Uterus (tissue), 4 donors: ENCODE data around the gene PPP3CB. TPM values are rescaled to one million over a fixed set of nuclear protein-coding genes. Genes with fewer than 3 reads are reported as not detected.

ENCODE experiments used
- DNase-seq, 2 donors: peaks; one replicate each; pipeline ENCODE4 v3.0.0-alpha.2; 2019 to 2020
- H3K27ac ChIP-seq, 2 donors: fragments of 200-600 bp; sonication (generic); 1 replicate in 1 of 2; 2 replicates in 1 of 2; pipeline ENCODE4 v1.5.1; 2016 to 2018
- H3K27me3 ChIP-seq, 2 donors: fragments of 200-600 bp; sonication (generic); one replicate each; pipeline ENCODE4 v1.5.1; 2018 to 2019; ENCODE audit warnings: control low read depth in 1 of 2
- H3K36me3 ChIP-seq, 2 donors: fragments of 200-600 bp; sonication (generic); one replicate each; pipeline ENCODE4 v1.5.1; 2019; ENCODE audit warnings: control low read depth in 1 of 2
- H3K4me1 ChIP-seq, 2 donors: fragments of 200-600 bp; sonication (generic); one replicate each; pipeline ENCODE4 v1.5.1; 2018 to 2019; ENCODE audit warnings: control low read depth in 1 of 2
- H3K4me3 ChIP-seq, 2 donors: fragments of 200-600 bp; sonication (generic); 1 replicate in 1 of 2; 2 replicates in 1 of 2; pipeline ENCODE4 v1.5.1; 2018 to 2019; ENCODE audit warnings: mild to moderate bottlenecking in 1 of 2
- H3K9me3 ChIP-seq, 2 donors: fragments of 200-600 bp; sonication (generic); one replicate each; pipeline ENCODE4 v1.5.1; 2019; ENCODE audit warnings: control low read depth in 1 of 2
- CTCF ChIP-seq, 4 experiments: fragments of 200-600 bp in 2 of 4; fragments of 450-650 bp in 2 of 4; sonication (generic) in 2 of 4; IDR thresholded peaks; one replicate each; pipeline ENCODE4 v1.5.1; 2016 to 2019; ENCODE audit warnings: antibody characterized with exemption in 4 of 4, mild to moderate bottlenecking in 2 of 4, moderate library complexity in 1 of 4
- POLR2A ChIP-seq, 2 donors: fragments of 450-650 bp; IDR thresholded peaks; one replicate each; pipeline ENCODE4 v1.6.1; 2016; ENCODE audit warnings: antibody characterized with exemption in 2 of 2, mild to moderate bottlenecking in 1 of 2, moderate library complexity in 1 of 2
- intact Hi-C: fragments of 100-400 bp; cut with DNase I; formaldehyde crosslinking; loops from one replicate; pipeline ENCODE4 v1.15.1; 2023; ENCODE audit warnings: low total_unique reads
- total RNA-seq, 4 donors: library from RNA; depleted of rRNA in 3 of 4; stranded (reverse); fragments of >200 nt in 3 of 4; gene quantifications; one replicate each; pipeline versions ENCODE4 v1.1.0 to v1.2.4, GENCODE V29; 2014 to 2023
- donor health status: DM: yes; HTN: yes; CAD: no.

PPP3CB gene
- total RNA-seq, 4 donors from 2014 or later, result 40.0 to 80.5 (median 70.1) TPM

- no peaks in the 10 kb centered on the region for H3K4me1 ChIP-seq
- DNase-seq, result no peak
- no peak overlapping the region for H3K27ac ChIP-seq
- H3K36me3 ChIP-seq, result no peaks in the 10 kb centered on the region
- no peak for TF ChIP-seq POLR2A (IDR thresholded peaks at IDR 0.05)
- no peak for TF ChIP-seq CTCF (IDR thresholded peaks at IDR 0.05)
- H3K27me3 ChIP-seq, result no peaks in the 10 kb centered on the region
- H3K4me3 ChIP-seq, result no peak overlapping the region
- no peaks in the 10 kb centered on the region for H3K9me3 ChIP-seq
- intact Hi-C loops, result no loop called here
Measured at GRCh38 chr10:73509695-73510094, 13.9 kb upstream of the PPP3CB start.

- intact Hi-C loops, result no loop called here
- TF ChIP-seq CTCF (IDR thresholded peaks at IDR 0.05), result no peak
- no peak for TF ChIP-seq POLR2A (IDR thresholded peaks at IDR 0.05)
Measured at GRCh38 chr10:73506491-73506890, 10.7 kb upstream of the PPP3CB start.

GRCh38 chr10:73506074-73506473 is 10.2 kb upstream of the PPP3CB start:
- no peak for DNase-seq
- H3K9me3 ChIP-seq, result no peaks in the 10 kb centered on the region
- no peaks in the 10 kb centered on the region for H3K27me3 ChIP-seq
- TF ChIP-seq CTCF (IDR thresholded peaks at IDR 0.05) (no peak), POLR2A (IDR thresholded peaks at IDR 0.05) (no peak)
- H3K4me3 ChIP-seq, result no peak overlapping the region
- H3K36me3 ChIP-seq, result no peaks in the 10 kb centered on the region
- H3K4me1 ChIP-seq, result no peaks in the 10 kb centered on the region
- intact Hi-C loops, result no loop called here
- no peak overlapping the region for H3K27ac ChIP-seq

More at GRCh38 chr10:73506491-73506890, 10.7 kb upstream of the PPP3CB start:
- Histone ChIP-seq H3K27me3 (no peaks in the 10 kb centered on the region), H3K4me3 (no peak overlapping the region), H3K4me1 (no peaks in the 10 kb centered on the region), H3K36me3 (no peaks in the 10 kb centered on the region), H3K27ac (no peak overlapping the region), H3K9me3 (no peaks in the 10 kb centered on the region)
- no peak for DNase-seq

GRCh38 chr10:73503037-73503436 is 7.2 kb upstream of the PPP3CB start:
- H3K27me3 ChIP-seq, result no peaks in the 10 kb centered on the region
- no peaks in the 10 kb centered on the region for H3K4me1 ChIP-seq
- DNase-seq, result no peak
- H3K27ac ChIP-seq, result no peak overlapping the region
- intact Hi-C loops, result no loop called here
- no peak overlapping the region for H3K4me3 ChIP-seq
- TF ChIP-seq CTCF (IDR thresholded peaks at IDR 0.05), result no peak
- no peak for TF ChIP-seq POLR2A (IDR thresholded peaks at IDR 0.05)
- H3K9me3 ChIP-seq, result no peaks in the 10 kb centered on the region
- H3K36me3 ChIP-seq, result no peaks in the 10 kb centered on the region

GRCh38 chr10:73501651-73502050 is 5.8 kb upstream of the PPP3CB start:
- intact Hi-C loops, result no loop called here
- Histone ChIP-seq H3K4me3 (no peak overlapping the region), H3K27me3 (no peaks in the 10 kb centered on the region), H3K27ac (no peak overlapping the region), H3K4me1 (no peaks in the 10 kb centered on the region), H3K9me3 (no peaks in the 10 kb centered on the region), H3K36me3 (no peaks in the 10 kb centered on the region)
- TF ChIP-seq CTCF (IDR thresholded peaks at IDR 0.05) (no peak), POLR2A (IDR thresholded peaks at IDR 0.05) (no peak)
- DNase-seq, result no peak
